Measurements from ENCODE around the gene NUAK2. TPM values are rescaled to one million over a fixed set of nuclear protein-coding genes. Genes with fewer than 3 reads are reported as not detected.

Gene NUAK2
- total RNA-seq, 2 donors from 2014 or later, result 0.78 to 1.5 TPM

Other genes with a start within 250 kb of the NUAK2 start
- under 1 TPM; 0.41 to 0.85 TPM for gene TMEM81, start 237.3 kb downstream of the NUAK2 start, total RNA-seq
- gene RBBP5, start 199.8 kb downstream of the NUAK2 start, total RNA-seq, result 10 to 100 TPM in 1 of 2 donors, 1 to 10 TPM in 1; 9.2 to 13.5 TPM
- 10 to 100 TPM; 12.9 to 14.4 TPM for gene DSTYK, start 110.0 kb downstream of the NUAK2 start, total RNA-seq
- gene TMCC2, start 93.8 kb downstream of the NUAK2 start, total RNA-seq, result 1 to 10 TPM; 6.8 to 8.9 TPM
- not detected for gene KLHDC8A, start 35.2 kb upstream of the NUAK2 start, total RNA-seq
- gene LEMD1, start 100.3 kb upstream of the NUAK2 start, total RNA-seq, result not detected
- gene BLACAT1, start 134.3 kb upstream of the NUAK2 start, total RNA-seq, result not detected
- gene CDK18, start 182.9 kb upstream of the NUAK2 start, total RNA-seq, result 10 to 100 TPM; 18.6 to 35.2 TPM

All from thoracic aorta (tissue), 2 donors.